Gastroesophageal sphincter (tissue), 3 donors: ENCODE measurements around the gene WWTR1.

Experiments
- POLR2A ChIP-seq, 2 donors: fragments of 450-650 bp; IDR thresholded peaks; one replicate each; pipeline ENCODE4 v1.6.1; 2017; ENCODE audit warnings: antibody characterized with exemption in 2 of 2, mild to moderate bottlenecking in 2 of 2, moderate library complexity in 1 of 2
- TF ChIP-seq, protein P1 (sequence below), 4 experiments: fragments of 200-600 bp in 2 of 4; fragments of 450-650 bp in 2 of 4; sonication (generic) in 1 of 4; IDR thresholded peaks; one replicate each; pipeline ENCODE4 v1.5.1; 2017 to 2019; ENCODE audit warnings: antibody characterized with exemption in 4 of 4, mild to moderate bottlenecking in 2 of 4, moderate library complexity in 2 of 4

DNA sequence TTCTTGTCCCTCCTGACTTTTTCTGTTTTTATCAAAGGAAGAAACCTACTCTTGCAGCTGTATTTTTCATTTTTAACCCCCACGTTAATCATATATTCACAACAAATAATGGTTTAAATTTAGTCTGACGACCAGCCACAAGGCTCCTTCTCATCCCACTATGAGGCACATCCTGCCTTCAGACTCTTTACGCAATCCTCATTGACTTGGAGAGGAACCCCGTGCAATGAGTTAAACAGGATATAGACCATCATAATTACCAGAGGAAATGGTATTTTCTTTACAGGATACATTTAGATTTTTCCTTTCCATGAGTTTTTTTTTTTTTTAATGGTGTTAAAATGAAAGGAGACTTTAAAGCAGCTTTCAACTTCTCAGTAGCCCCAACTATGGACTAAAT is 68.5 kb downstream of the WWTR1 start:
- TF ChIP-seq, protein P1, sequence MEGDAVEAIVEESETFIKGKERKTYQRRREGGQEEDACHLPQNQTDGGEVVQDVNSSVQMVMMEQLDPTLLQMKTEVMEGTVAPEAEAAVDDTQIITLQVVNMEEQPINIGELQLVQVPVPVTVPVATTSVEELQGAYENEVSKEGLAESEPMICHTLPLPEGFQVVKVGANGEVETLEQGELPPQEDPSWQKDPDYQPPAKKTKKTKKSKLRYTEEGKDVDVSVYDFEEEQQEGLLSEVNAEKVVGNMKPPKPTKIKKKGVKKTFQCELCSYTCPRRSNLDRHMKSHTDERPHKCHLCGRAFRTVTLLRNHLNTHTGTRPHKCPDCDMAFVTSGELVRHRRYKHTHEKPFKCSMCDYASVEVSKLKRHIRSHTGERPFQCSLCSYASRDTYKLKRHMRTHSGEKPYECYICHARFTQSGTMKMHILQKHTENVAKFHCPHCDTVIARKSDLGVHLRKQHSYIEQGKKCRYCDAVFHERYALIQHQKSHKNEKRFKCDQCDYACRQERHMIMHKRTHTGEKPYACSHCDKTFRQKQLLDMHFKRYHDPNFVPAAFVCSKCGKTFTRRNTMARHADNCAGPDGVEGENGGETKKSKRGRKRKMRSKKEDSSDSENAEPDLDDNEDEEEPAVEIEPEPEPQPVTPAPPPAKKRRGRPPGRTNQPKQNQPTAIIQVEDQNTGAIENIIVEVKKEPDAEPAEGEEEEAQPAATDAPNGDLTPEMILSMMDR (IDR thresholded peaks at IDR 0.05) = no peak
- no peak for TF ChIP-seq POLR2A (IDR thresholded peaks at IDR 0.05)
